Measurements from ENCODE around the gene CTDSPL.

- no peak for TF ChIP-seq PATZ1 (CRISPR knock-in tag; IDR thresholded peaks at IDR 0.05; ENCODE audit: borderline replicate concordance)
- TF ChIP-seq BACH2 (CRISPR knock-in tag; IDR thresholded peaks at IDR 0.05; ENCODE audit: borderline replicate concordance): no peak
- TF ChIP-seq ZFP3 (CRISPR knock-in tag; IDR thresholded peaks at IDR 0.05): no peak
- TF ChIP-seq OSR1 (CRISPR knock-in tag; IDR thresholded peaks at IDR 0.05): no peak
- TF ChIP-seq TOX (CRISPR knock-in tag; IDR thresholded peaks at IDR 0.05; ENCODE audit: borderline replicate concordance): no peak
- TF ChIP-seq SNAI2 (CRISPR knock-in tag; IDR thresholded peaks at IDR 0.05): no peak
- no peak for TF ChIP-seq ISL1 (CRISPR knock-in tag; IDR thresholded peaks at IDR 0.05)
- TF ChIP-seq POU6F1 (CRISPR knock-in tag; IDR thresholded peaks at IDR 0.05; ENCODE audit: borderline replicate concordance, low read depth): no peak
- no peak for TF ChIP-seq TCF4 (CRISPR knock-in tag; IDR thresholded peaks at IDR 0.05; ENCODE audit: borderline replicate concordance)
- TF ChIP-seq ARNTL (CRISPR knock-in tag; IDR thresholded peaks at IDR 0.05; ENCODE audit: borderline replicate concordance, low read depth): no peak
- TF ChIP-seq CREB5 (CRISPR knock-in tag; IDR thresholded peaks at IDR 0.05; ENCODE audit: low read depth): no peak
Observed at GRCh38 chr3:37964716-37965115, 103.0 kb downstream of the CTDSPL start.

Measured in SK-N-SH treated with all-trans-retinoic acid at 6 μM for 48 hours (cell line).